ENCODE data around the gene GPC1. TPM values are rescaled to one million over a fixed set of nuclear protein-coding genes. Genes with fewer than 3 reads are reported as not detected.
A peak's percentile ranks its signal among the peaks of the same experiment; 100 is the strongest.

The GPC1 gene
- total RNA-seq, 1 donor from 2014 or later = 4.5 TPM

DNA sequence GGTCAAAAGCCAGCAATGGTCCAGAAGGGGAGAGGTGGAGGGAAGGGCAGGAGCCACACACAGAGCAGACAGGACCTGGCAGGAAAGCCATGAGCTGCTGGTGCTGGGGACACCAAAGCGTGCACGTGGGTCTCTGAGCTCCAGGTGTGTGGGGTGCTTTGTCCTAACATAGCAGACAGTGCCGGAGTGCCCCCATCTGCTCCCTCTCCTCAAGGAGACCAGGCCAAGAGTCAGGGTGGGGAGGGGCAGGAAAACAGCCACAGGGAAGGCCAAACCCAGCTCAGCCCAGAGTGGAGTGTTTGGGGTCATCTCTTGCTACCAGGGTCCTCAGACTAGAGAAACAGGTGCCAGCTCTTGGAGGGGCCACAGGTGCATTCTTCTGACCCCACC, 4.2 kb upstream of the GPC1 start:
- DNase-seq (ENCODE audit: low spot score) = no peak
- Mint-ChIP-seq H3K4me1 (ENCODE audit: unreplicated experiment) (peaks cover 3% of the 10 kb centered on the region), H3K4me3 (ENCODE audit: unreplicated experiment) (no peak overlapping the region), H3K9me3 (ENCODE audit: unreplicated experiment) (no peaks in the 10 kb centered on the region), H3K27me3 (ENCODE audit: unreplicated experiment) (peaks cover 10% of the 10 kb centered on the region), H3K36me3 (ENCODE audit: low read depth, unreplicated experiment) (peaks cover 4% of the 10 kb centered on the region), H3K27ac (ENCODE audit: unreplicated experiment) (no peak overlapping the region)
- TF ChIP-seq, protein P1, sequence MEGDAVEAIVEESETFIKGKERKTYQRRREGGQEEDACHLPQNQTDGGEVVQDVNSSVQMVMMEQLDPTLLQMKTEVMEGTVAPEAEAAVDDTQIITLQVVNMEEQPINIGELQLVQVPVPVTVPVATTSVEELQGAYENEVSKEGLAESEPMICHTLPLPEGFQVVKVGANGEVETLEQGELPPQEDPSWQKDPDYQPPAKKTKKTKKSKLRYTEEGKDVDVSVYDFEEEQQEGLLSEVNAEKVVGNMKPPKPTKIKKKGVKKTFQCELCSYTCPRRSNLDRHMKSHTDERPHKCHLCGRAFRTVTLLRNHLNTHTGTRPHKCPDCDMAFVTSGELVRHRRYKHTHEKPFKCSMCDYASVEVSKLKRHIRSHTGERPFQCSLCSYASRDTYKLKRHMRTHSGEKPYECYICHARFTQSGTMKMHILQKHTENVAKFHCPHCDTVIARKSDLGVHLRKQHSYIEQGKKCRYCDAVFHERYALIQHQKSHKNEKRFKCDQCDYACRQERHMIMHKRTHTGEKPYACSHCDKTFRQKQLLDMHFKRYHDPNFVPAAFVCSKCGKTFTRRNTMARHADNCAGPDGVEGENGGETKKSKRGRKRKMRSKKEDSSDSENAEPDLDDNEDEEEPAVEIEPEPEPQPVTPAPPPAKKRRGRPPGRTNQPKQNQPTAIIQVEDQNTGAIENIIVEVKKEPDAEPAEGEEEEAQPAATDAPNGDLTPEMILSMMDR (IDR thresholded peaks at IDR 0.05; ENCODE audit: unreplicated experiment) = no peak

DNA sequence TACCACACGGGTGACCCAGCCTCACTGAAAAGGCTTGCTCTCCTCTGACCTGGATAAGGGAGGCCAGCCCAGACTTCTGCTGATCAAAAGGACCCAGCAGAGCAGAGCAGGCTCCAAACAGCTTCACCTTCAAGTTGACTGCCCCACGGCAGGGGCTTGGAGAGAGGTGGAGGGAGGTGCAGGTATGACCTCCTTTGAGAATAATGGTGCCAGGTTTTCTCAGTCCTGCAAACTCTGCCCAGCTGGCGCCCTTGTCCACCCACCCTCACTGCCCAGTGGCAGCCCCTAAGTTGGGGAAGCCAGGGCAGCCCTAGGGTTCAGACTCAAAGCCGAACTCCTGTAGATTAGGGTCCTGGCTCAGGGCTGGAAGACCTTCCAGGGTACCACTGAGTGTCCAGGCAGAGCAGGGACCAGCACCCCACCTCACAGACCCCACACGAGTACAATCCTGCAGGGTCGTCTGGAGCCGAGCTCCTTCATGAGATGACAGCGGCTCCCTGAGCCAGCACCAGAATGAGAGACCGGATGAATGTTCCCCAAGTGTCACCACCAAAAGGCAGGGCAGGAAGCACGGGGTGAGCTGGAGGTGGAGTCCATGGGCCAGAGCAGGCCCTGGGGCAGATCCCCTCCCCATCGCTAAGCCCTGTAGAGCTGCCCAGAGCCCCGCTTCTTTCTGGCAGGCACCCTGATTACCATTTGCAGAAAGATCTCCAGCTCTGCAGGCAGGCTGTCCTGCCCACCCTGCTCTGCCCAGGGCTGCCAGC, 3.6 kb upstream of the GPC1 start:
- H3K9me3 Mint-ChIP-seq (ENCODE audit: unreplicated experiment) = no peaks in the 10 kb centered on the region
- H3K27me3 Mint-ChIP-seq (ENCODE audit: unreplicated experiment) = peaks cover 10% of the 10 kb centered on the region
- H3K36me3 Mint-ChIP-seq (ENCODE audit: low read depth, unreplicated experiment) = no peaks in the 10 kb centered on the region
- no peak overlapping the region for H3K4me3 Mint-ChIP-seq (ENCODE audit: unreplicated experiment)
- H3K4me1 Mint-ChIP-seq (ENCODE audit: unreplicated experiment) = peaks cover 3% of the 10 kb centered on the region
- no peak for DNase-seq (ENCODE audit: low spot score)
- no peak overlapping the region for H3K27ac Mint-ChIP-seq (ENCODE audit: unreplicated experiment)
- TF ChIP-seq, protein P1 (IDR thresholded peaks at IDR 0.05; ENCODE audit: unreplicated experiment) = no peak

DNA sequence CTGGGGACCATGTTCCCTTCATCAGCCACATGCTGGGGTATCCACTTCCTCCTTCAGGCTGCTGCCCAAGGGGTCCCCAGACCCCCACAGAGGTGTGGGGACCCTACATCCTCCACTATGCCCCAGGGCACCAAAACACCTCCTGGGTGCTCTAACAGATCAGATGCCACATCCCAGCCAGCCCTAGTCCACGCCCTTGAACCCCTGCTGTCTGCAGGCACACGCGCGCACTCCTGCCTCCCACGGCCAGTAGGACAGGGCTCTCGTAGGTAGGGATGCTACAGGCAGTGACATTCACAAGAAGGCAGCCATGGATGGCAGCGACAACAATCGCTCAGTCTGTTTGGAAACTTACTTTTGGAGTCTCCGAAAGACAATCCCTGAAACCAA, 3.0 kb upstream of the GPC1 start:
- TF ChIP-seq, protein P1 (IDR thresholded peaks at IDR 0.05; ENCODE audit: unreplicated experiment) = no peak
- H3K9me3 Mint-ChIP-seq (ENCODE audit: unreplicated experiment) = no peaks in the 10 kb centered on the region
- H3K4me3 Mint-ChIP-seq (ENCODE audit: unreplicated experiment) = no peak overlapping the region
- peaks cover 10% of the 10 kb centered on the region for H3K27me3 Mint-ChIP-seq (ENCODE audit: unreplicated experiment)
- no peak for DNase-seq (ENCODE audit: low spot score)
- no peak overlapping the region for H3K27ac Mint-ChIP-seq (ENCODE audit: unreplicated experiment)
- peaks cover 3% of the 10 kb centered on the region for H3K4me1 Mint-ChIP-seq (ENCODE audit: unreplicated experiment)
- H3K36me3 Mint-ChIP-seq (ENCODE audit: low read depth, unreplicated experiment) = no peaks in the 10 kb centered on the region

DNA sequence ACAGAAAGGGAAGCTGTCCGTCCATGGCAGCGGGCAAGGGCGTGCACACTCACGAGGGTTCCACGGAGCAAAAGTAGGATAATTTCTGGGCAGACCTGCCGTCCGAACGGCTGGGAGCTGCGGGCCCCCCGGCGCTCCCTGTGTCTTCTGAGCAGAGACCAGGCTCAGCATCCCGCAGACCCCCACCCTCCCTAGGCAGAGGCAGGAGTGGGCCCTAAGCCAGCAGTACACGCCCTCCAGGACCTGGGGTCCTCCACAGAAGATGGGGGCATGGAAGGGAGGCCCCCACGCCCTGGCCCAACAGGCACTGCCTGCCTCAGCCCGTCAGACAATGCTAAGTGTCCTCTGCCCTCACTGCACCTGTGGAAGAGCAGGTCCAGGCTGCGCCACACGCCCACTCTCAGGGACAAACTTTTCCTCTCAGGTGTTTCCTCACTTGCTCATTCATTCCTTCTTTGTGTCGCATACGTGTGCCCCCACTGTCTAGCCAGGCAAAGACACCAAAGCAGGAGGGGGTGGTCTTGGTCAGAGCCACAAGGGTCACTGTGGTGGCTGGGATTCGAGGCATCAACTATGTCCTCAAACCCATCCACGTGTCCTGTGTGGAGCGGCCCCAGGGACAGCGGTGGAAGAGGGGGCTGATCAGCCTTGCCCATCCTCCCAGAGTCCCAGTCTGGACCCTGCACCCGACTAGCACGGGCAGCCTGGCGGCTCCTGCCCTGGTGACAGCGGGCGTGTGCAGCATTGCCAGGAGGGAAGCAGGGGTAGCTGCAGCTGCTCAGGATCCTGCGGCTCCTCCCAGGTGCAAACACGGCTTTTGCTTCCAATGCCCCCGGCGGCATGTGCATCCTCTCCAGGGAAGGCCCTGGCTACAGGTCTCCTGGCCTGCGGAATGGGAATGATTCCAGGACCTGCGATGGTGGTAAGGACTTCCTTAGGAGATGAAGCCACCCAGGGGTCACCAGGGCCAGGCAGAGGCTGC, 2.4 kb upstream of the GPC1 start:
- H3K4me3 Mint-ChIP-seq (ENCODE audit: unreplicated experiment) = no peak overlapping the region
- TF ChIP-seq, protein P1 (IDR thresholded peaks at IDR 0.05; ENCODE audit: unreplicated experiment) = no peak
- H3K4me1 Mint-ChIP-seq (ENCODE audit: unreplicated experiment) = peaks cover 5% of the 10 kb centered on the region
- H3K36me3 Mint-ChIP-seq (ENCODE audit: low read depth, unreplicated experiment) = no peaks in the 10 kb centered on the region
- DNase-seq (ENCODE audit: low spot score) = peak; percentile 4
- no peak overlapping the region for H3K27ac Mint-ChIP-seq (ENCODE audit: unreplicated experiment)
- H3K27me3 Mint-ChIP-seq (ENCODE audit: unreplicated experiment) = peaks cover 16% of the 10 kb centered on the region
- no peaks in the 10 kb centered on the region for H3K9me3 Mint-ChIP-seq (ENCODE audit: unreplicated experiment)
